ENCODE results near the gene COL7A1. TPM values are rescaled to one million over a fixed set of nuclear protein-coding genes. Genes with fewer than 3 reads are reported as not detected.
"Not testable (repeated sequence)": the region's sequence is repeated elsewhere in the genome, so short reads cannot be mapped to it uniquely, and the experiment has no call there.

The COL7A1 gene
- total RNA-seq, 1 experiment from 2014 or later: 8.1 TPM

- ATAC-seq (no peak), DNase-seq (ENCODE audit: low spot score) (no peak)
- H3K27me3 Mint-ChIP-seq (ENCODE audit: low read depth): no peaks in the 10 kb centered on the region
- H3K4me1 Mint-ChIP-seq: no peaks in the 10 kb centered on the region
- H3K27ac Mint-ChIP-seq: no peak overlapping the region
- no peaks in the 10 kb centered on the region for H3K9me3 Mint-ChIP-seq
- peaks cover 65% of the 10 kb centered on the region for H3K36me3 Mint-ChIP-seq
- ChIA-PET POLR2A (interaction anchor here (0.5 kb wide), 1 partner anchor 33 kb away, joined by 4 read pairs; no protein-coding TSS in a partner anchor), CTCF (interaction anchor here (0.9 to 1.5 kb wide), 2 partner anchors 13 to 100 kb away, joined by 3 to 5 read pairs; no protein-coding TSS in a partner anchor)
- H3K4me3 Mint-ChIP-seq: no peak overlapping the region
- TF ChIP-seq SMAD3 (CRISPR knock-in tag; IDR thresholded peaks at IDR 0.05; ENCODE audit: borderline replicate concordance) (no peak), CREB1 (CRISPR knock-in tag; IDR thresholded peaks at IDR 0.05) (no peak), NFYB (CRISPR knock-in tag; conservative IDR thresholded peaks at IDR 0.05; ENCODE audit: low read depth) (no peak), NR1H2 (CRISPR knock-in tag; IDR thresholded peaks at IDR 0.05) (no peak), PRRX2 (CRISPR knock-in tag; IDR thresholded peaks at IDR 0.05) (no peak), NR2C2 (CRISPR knock-in tag; IDR thresholded peaks at IDR 0.05) (no peak)
These were observed 59.0 kb downstream of the COL7A1 start for GRCh38 chr3:48536116-48536515.

GRCh38 chr3:48535578-48535977 is 59.6 kb downstream of the COL7A1 start:
- ATAC-seq (no peak), DNase-seq (ENCODE audit: low spot score) (no peak)
- POLR2A ChIA-PET: no interaction called here
- CTCF ChIA-PET: no interaction called here
- Mint-ChIP-seq H3K36me3 (peaks cover 66% of the 10 kb centered on the region), H3K27me3 (ENCODE audit: low read depth) (no peaks in the 10 kb centered on the region), H3K9me3 (no peaks in the 10 kb centered on the region), H3K27ac (peak overlapping the region; percentile 41; the same call in 1 of the 2 replicates), H3K4me3 (no peak overlapping the region), H3K4me1 (no peaks in the 10 kb centered on the region)
- TF ChIP-seq SP1 (CRISPR knock-in tag; conservative IDR thresholded peaks at IDR 0.05) (no peak), NFYB (CRISPR knock-in tag; conservative IDR thresholded peaks at IDR 0.05; ENCODE audit: low read depth) (no peak), KAT7 (CRISPR knock-in tag; IDR thresholded peaks at IDR 0.05; ENCODE audit: borderline replicate concordance) (no peak), ERG (CRISPR knock-in tag; IDR thresholded peaks at IDR 0.05) (no peak)

GRCh38 chr3:48532977-48533337 is 62.2 kb downstream of the COL7A1 start:
- H3K27ac Mint-ChIP-seq: no peak overlapping the region
- CTCF ChIA-PET: interaction anchor here (3.6 kb wide), 1 partner anchor 97 kb away, joined by 18 read pairs; no protein-coding TSS in a partner anchor
- no peaks in the 10 kb centered on the region for H3K4me1 Mint-ChIP-seq
- no peaks in the 10 kb centered on the region for H3K27me3 Mint-ChIP-seq (ENCODE audit: low read depth)
- H3K4me3 Mint-ChIP-seq: no peak overlapping the region
- POLR2A ChIA-PET: no interaction called here
- ATAC-seq (no peak), DNase-seq (ENCODE audit: low spot score) (no peak)
- no peaks in the 10 kb centered on the region for H3K9me3 Mint-ChIP-seq
- TF ChIP-seq ZNF396 (CRISPR knock-in tag; IDR thresholded peaks at IDR 0.05; ENCODE audit: borderline replicate concordance) (no peak), JUN (CRISPR knock-in tag; IDR thresholded peaks at IDR 0.05) (no peak), FOXP1 (CRISPR knock-in tag; IDR thresholded peaks at IDR 0.05; ENCODE audit: borderline replicate concordance) (no peak), ZNF121 (CRISPR knock-in tag; IDR thresholded peaks at IDR 0.05) (0 out of 2 replicates have a peak, but pooled peaks have one; percentile 24)
- H3K36me3 Mint-ChIP-seq: peaks cover 68% of the 10 kb centered on the region

- no peak for DNase-seq (ENCODE audit: low spot score)
- Mint-ChIP-seq H3K27ac (no peak overlapping the region), H3K9me3 (peaks cover under 1% of the 10 kb centered on the region; the same call in 1 of the 2 replicates), H3K4me1 (no peaks in the 10 kb centered on the region), H3K36me3 (peaks cover 69% of the 10 kb centered on the region), H3K27me3 (ENCODE audit: low read depth) (no peaks in the 10 kb centered on the region), H3K4me3 (no peak overlapping the region)
- TF ChIP-seq GRHL2 (CRISPR knock-in tag; IDR thresholded peaks at IDR 0.05; ENCODE audit: insufficient replicate concordance, severe bottlenecking) (no peak), ETV6 (CRISPR knock-in tag; IDR thresholded peaks at IDR 0.05) (no peak), ZNF416 (CRISPR knock-in tag; IDR thresholded peaks at IDR 0.05) (no peak)
- CTCF ChIA-PET: interaction anchor here (3.6 kb wide), 1 partner anchor 96 kb away, joined by 18 read pairs; no protein-coding TSS in a partner anchor
- POLR2A ChIA-PET: interaction anchor here (0.5 kb wide), 1 partner anchor 43 kb away, joined by 9 read pairs; no protein-coding TSS in a partner anchor
- no peak for ATAC-seq
These were observed 62.7 kb downstream of the COL7A1 start for GRCh38 chr3:48532271-48532976.

GRCh38 chr3:48530701-48531100 is 64.4 kb downstream of the COL7A1 start:
- ATAC-seq; H3K27me3 Mint-ChIP-seq (ENCODE audit: low read depth); H3K9me3 Mint-ChIP-seq; DNase-seq (ENCODE audit: low spot score); H3K27ac Mint-ChIP-seq; H3K4me3 Mint-ChIP-seq; H3K4me1 Mint-ChIP-seq; POLR2A ChIA-PET: not testable (repeated sequence)
- H3K36me3 Mint-ChIP-seq: peaks cover 70% of the 10 kb centered on the region
- CTCF ChIA-PET: interaction anchor here (0.8 to 1.9 kb wide), 3 partner anchors 19 to 104 kb away, joined by 3 to 6 read pairs (median 4); partner anchors contain the start of gene SLC26A6
